HL-60 (cell line): ENCODE data around the gene TMEM204.

Experiments used
- GABPA ChIP-seq: IDR thresholded peaks from 2 replicates; pipeline ENCODE4 v1.6.1; 2012; ENCODE audit warnings: low read depth
- POLR2AphosphoS5 ChIP-seq: IDR thresholded peaks from 2 replicates; pipeline ENCODE4 v1.6.1; 2012; ENCODE audit warnings: low read depth
- SPI1 ChIP-seq: IDR thresholded peaks from 2 replicates; pipeline ENCODE4 v1.6.1; 2012; ENCODE audit warnings: low read depth, mild to moderate bottlenecking, borderline replicate concordance
- TF ChIP-seq, protein P1 (sequence below): IDR thresholded peaks from one replicate; pipeline ENCODE4 v1.5.1; 2011; ENCODE audit warnings: low read length, control low read depth, inconsistent platforms; ENCODE audit not compliant: insufficient read depth
- TF ChIP-seq, protein P2 (sequence below): IDR thresholded peaks from 2 replicates; pipeline ENCODE4 v1.6.1; 2012; ENCODE audit warnings: low read depth; ENCODE audit not compliant: insufficient replicate concordance

DNA sequence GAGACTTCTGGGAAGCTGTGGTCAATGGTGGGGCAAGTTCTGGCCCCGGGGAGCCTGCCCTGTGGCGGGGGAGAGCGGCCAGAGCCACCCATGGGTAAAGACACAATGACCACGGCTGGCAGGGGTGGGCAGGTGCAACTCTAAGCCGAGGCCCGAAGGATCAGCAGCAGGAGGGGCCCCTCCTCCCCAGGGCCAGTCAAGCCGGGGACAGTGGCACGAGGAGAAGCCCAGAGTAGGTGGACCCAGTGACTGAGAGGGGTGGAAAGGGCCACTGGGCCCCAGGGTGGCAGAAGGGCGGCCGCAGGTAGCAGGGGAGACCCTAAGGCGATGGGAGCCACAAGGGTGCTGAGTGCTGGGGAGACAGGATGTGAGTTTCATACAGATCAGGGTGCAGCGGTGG, 17.7 kb downstream of the TMEM204 start:
- TF ChIP-seq, protein P1, sequence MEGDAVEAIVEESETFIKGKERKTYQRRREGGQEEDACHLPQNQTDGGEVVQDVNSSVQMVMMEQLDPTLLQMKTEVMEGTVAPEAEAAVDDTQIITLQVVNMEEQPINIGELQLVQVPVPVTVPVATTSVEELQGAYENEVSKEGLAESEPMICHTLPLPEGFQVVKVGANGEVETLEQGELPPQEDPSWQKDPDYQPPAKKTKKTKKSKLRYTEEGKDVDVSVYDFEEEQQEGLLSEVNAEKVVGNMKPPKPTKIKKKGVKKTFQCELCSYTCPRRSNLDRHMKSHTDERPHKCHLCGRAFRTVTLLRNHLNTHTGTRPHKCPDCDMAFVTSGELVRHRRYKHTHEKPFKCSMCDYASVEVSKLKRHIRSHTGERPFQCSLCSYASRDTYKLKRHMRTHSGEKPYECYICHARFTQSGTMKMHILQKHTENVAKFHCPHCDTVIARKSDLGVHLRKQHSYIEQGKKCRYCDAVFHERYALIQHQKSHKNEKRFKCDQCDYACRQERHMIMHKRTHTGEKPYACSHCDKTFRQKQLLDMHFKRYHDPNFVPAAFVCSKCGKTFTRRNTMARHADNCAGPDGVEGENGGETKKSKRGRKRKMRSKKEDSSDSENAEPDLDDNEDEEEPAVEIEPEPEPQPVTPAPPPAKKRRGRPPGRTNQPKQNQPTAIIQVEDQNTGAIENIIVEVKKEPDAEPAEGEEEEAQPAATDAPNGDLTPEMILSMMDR: no peak
- TF ChIP-seq POLR2AphosphoS5 (no peak), GABPA (no peak), SPI1 (no peak)
- TF ChIP-seq, protein P2, sequence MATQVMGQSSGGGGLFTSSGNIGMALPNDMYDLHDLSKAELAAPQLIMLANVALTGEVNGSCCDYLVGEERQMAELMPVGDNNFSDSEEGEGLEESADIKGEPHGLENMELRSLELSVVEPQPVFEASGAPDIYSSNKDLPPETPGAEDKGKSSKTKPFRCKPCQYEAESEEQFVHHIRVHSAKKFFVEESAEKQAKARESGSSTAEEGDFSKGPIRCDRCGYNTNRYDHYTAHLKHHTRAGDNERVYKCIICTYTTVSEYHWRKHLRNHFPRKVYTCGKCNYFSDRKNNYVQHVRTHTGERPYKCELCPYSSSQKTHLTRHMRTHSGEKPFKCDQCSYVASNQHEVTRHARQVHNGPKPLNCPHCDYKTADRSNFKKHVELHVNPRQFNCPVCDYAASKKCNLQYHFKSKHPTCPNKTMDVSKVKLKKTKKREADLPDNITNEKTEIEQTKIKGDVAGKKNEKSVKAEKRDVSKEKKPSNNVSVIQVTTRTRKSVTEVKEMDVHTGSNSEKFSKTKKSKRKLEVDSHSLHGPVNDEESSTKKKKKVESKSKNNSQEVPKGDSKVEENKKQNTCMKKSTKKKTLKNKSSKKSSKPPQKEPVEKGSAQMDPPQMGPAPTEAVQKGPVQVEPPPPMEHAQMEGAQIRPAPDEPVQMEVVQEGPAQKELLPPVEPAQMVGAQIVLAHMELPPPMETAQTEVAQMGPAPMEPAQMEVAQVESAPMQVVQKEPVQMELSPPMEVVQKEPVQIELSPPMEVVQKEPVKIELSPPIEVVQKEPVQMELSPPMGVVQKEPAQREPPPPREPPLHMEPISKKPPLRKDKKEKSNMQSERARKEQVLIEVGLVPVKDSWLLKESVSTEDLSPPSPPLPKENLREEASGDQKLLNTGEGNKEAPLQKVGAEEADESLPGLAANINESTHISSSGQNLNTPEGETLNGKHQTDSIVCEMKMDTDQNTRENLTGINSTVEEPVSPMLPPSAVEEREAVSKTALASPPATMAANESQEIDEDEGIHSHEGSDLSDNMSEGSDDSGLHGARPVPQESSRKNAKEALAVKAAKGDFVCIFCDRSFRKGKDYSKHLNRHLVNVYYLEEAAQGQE: no peak
